Lung (tissue), 12 donors: ENCODE data around the gene PLXND1. TPM values are rescaled to one million over a fixed set of nuclear protein-coding genes. Genes with fewer than 3 reads are reported as not detected.

ENCODE experiments used
- ATAC-seq: fragments of 200-7000 bp; cut with Tn5 transposase; one replicate; pipeline ENCODE4 v1.9.1; 2020; ENCODE audit warnings: moderate number of reproducible peaks; ENCODE audit not compliant: insufficient read depth, low FRiP score
- DNase-seq, 3 donors: peaks; one replicate each; pipeline ENCODE4 v3.0.0-alpha.2; 2013 to 2017
- H3K27ac ChIP-seq, 2 donors: one replicate each; pipeline ENCODE4 v1.5.1; 2013; ENCODE audit warnings: mild to moderate bottlenecking in 2 of 2, moderate library complexity in 2 of 2, control low read depth in 1 of 2, inconsistent platforms in 1 of 2, low read depth in 1 of 2, low read length in 1 of 2
- H3K27me3 ChIP-seq, 3 donors: one replicate each; pipeline ENCODE4 v1.5.1; 2013; ENCODE audit warnings: low read length in 2 of 3; ENCODE audit not compliant: control insufficient read depth in 3 of 3, insufficient read depth in 3 of 3
- H3K36me3 ChIP-seq, 4 donors: one replicate each; pipeline ENCODE4 v1.5.1; 2013; ENCODE audit warnings: low read length in 4 of 4, mild to moderate bottlenecking in 1 of 4, moderate library complexity in 1 of 4; ENCODE audit not compliant: control insufficient read depth in 4 of 4, insufficient read depth in 4 of 4
- H3K4me1 ChIP-seq, 5 donors: one replicate each; pipeline ENCODE4 v1.5.1; 2013; ENCODE audit warnings: low read length in 5 of 5, mild to moderate bottlenecking in 2 of 5, moderate library complexity in 1 of 5; ENCODE audit not compliant: control insufficient read depth in 5 of 5, insufficient read depth in 5 of 5
- H3K4me3 ChIP-seq: one replicate; pipeline ENCODE4 v1.5.1; 2013; ENCODE audit warnings: mild to moderate bottlenecking, control low read depth, moderate library complexity
- H3K9ac ChIP-seq, 2 donors: one replicate each; pipeline ENCODE4 v1.5.1; 2013; ENCODE audit warnings: low read length in 2 of 2, control low read depth in 1 of 2; ENCODE audit not compliant: insufficient read depth in 1 of 2
- H3K9me3 ChIP-seq, 4 donors: one replicate each; pipeline ENCODE4 v1.5.1; 2013; ENCODE audit warnings: low read length in 3 of 4, mild to moderate bottlenecking in 1 of 4, moderate library complexity in 1 of 4; ENCODE audit not compliant: control insufficient read depth in 4 of 4, insufficient read depth in 3 of 4
- WGBS, 2 donors: extraction: QIAGEN DNeasy Blood & Tissue Kit; methylation state at CpG; one replicate each; pipeline ENCODE4 v1.1.7; 2013; 5-methylcytosine and 5-hydroxymethylcytosine counted together
- polyA plus RNA-seq, 2 donors: library from polyadenylated mRNA; stranded (reverse); fragments of 200-250 nt; gene quantifications; one replicate each; pipeline ENCODE4 v1.2.1, GENCODE V29; 2013
- total RNA-seq, 2 donors: library from RNA; depleted of rRNA in 1 of 2; stranded (reverse); fragments of >200 nt in 1 of 2; gene quantifications; one replicate each; pipeline ENCODE4 v1.2.1, GENCODE V29; 2014 to 2021
- TF ChIP-seq, protein P1 (sequence below): IDR thresholded peaks from 2 replicates; pipeline ENCODE4 v1.5.1; 2012; ENCODE audit warnings: mild to moderate bottlenecking; ENCODE audit errors: control extremely low read depth, extremely low read depth
- donor health status: control.
- donor health status: control.
- donor health status: Bipolar disorder and iron deficiency.
- donor health status: healthy.
- donor health status: DM: yes; HTN: yes; CAD: no.

PLXND1 gene
- total and polyA plus RNA-seq, 4 donors, result 128 to 233 (median 180) TPM

GRCh38 chr3:129574206-129574605, 32.3 kb downstream of the PLXND1 start:
- DNase-seq (no peak), ATAC-seq (no peak)
- Histone ChIP-seq H3K9me3 (no peaks in the 10 kb centered on the region), H3K27ac (no peak overlapping the region), H3K4me1 (peaks cover 0 to 13% (median 5%) of the 10 kb centered on the region in 5 donors), H3K9ac (no peak overlapping the region), H3K4me3 (no peak overlapping the region), H3K36me3 (peaks cover 0 to 83% (median 22%) of the 10 kb centered on the region in 4 donors), H3K27me3 (no peaks in the 10 kb centered on the region)
- TF ChIP-seq, protein P1, sequence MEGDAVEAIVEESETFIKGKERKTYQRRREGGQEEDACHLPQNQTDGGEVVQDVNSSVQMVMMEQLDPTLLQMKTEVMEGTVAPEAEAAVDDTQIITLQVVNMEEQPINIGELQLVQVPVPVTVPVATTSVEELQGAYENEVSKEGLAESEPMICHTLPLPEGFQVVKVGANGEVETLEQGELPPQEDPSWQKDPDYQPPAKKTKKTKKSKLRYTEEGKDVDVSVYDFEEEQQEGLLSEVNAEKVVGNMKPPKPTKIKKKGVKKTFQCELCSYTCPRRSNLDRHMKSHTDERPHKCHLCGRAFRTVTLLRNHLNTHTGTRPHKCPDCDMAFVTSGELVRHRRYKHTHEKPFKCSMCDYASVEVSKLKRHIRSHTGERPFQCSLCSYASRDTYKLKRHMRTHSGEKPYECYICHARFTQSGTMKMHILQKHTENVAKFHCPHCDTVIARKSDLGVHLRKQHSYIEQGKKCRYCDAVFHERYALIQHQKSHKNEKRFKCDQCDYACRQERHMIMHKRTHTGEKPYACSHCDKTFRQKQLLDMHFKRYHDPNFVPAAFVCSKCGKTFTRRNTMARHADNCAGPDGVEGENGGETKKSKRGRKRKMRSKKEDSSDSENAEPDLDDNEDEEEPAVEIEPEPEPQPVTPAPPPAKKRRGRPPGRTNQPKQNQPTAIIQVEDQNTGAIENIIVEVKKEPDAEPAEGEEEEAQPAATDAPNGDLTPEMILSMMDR, result no peak
- 95 to 96% methylated on average over 24 of the region's 24 CpGs for WGBS, 2 donors

GRCh38 chr3:129573493-129573892, 33.0 kb downstream of the PLXND1 start:
- Histone ChIP-seq H3K4me3 (no peak overlapping the region), H3K27ac (no peak overlapping the region), H3K36me3 (peaks cover 0 to 82% (median 24%) of the 10 kb centered on the region in 4 donors), H3K9ac (no peak overlapping the region), H3K9me3 (no peaks in the 10 kb centered on the region), H3K4me1 (peaks cover 0 to 13% (median 5%) of the 10 kb centered on the region in 5 donors), H3K27me3 (no peaks in the 10 kb centered on the region)
- TF ChIP-seq, protein P1, result no peak
- whole genome bisulfite sequencing, 2 donors, result 92 to 94% methylated on average over 14 of the region's 14 CpGs
- DNase-seq, result no peak
- no peak for ATAC-seq

GRCh38 chr3:129572603-129573002, 33.9 kb downstream of the PLXND1 start:
- H3K36me3 ChIP-seq, result peaks cover 0 to 77% (median 23%) of the 10 kb centered on the region in 4 donors
- H3K27ac ChIP-seq, result peak overlapping the region in 1 of 2 donors; percentile 24
- no peaks in the 10 kb centered on the region for H3K27me3 ChIP-seq
- H3K9me3 ChIP-seq, result no peaks in the 10 kb centered on the region
- peaks cover 0 to 7% (median 2%) of the 10 kb centered on the region in 5 donors for H3K4me1 ChIP-seq
- no peak overlapping the region for H3K9ac ChIP-seq
- 82 to 89% methylated on average over 18 of the region's 18 CpGs for WGBS, 2 donors
- TF ChIP-seq, protein P1, result no peak
- DNase-seq (no peak), ATAC-seq (no peak)
- H3K4me3 ChIP-seq, result no peak overlapping the region
